Measurements from ENCODE around the gene CSNK1G2.

The CSNK1G2 gene

GRCh38 chr19:1902923-1903322 lies 38.0 kb upstream of the CSNK1G2 start:
- H2AFZ ChIP-seq (ENCODE audit: insufficient read depth, low read length, poor library complexity): no peak overlapping the region
- WGBS (ENCODE audit: extremely low coverage, insufficient coverage, insufficient read length): no CpG with 5 or more reads among the region's 6 CpGs

GRCh38 chr19:1904860-1905109 lies 36.2 kb upstream of the CSNK1G2 start:
- Histone ChIP-seq H3K27ac (ENCODE audit: low read depth, low read length) (peak overlapping the region; percentile 99), H2BK120ac (ENCODE audit: insufficient read depth, low read length, poor library complexity) (peak overlapping the region; percentile 99), H3K79me1 (ENCODE audit: low read length) (peaks cover 26% of the 10 kb centered on the region), H3K4ac (ENCODE audit: low read depth, low read length) (peak overlapping the region; percentile 90), H4K8ac (ENCODE audit: low read depth, low read length) (peak overlapping the region; percentile 95), H3K79me2 (ENCODE audit: control insufficient read depth, insufficient read depth, low read length, poor library complexity) (peaks cover 27% of the 10 kb centered on the region), H2AK5ac (ENCODE audit: low read length) (peak overlapping the region; percentile 65), H4K91ac (ENCODE audit: low read depth, low read length) (peak overlapping the region; percentile 100), H3K4me3 (ENCODE audit: low read depth, low read length) (peak overlapping the region; percentile 25), H3K14ac (ENCODE audit: low read length) (peak overlapping the region; percentile 94), H3K36me3 (ENCODE audit: control insufficient read depth in 1 of 2, insufficient read depth in 2 of 2, low read length in 2 of 2) (peaks cover 10 to 18% of the 10 kb centered on the region in 2 experiments), H2BK5ac (ENCODE audit: low read depth, low read length, poor library complexity) (peak overlapping the region; percentile 99), H3K27me3 (ENCODE audit: insufficient read depth, low read length) (no peaks in the 10 kb centered on the region), H2AFZ (ENCODE audit: insufficient read depth, low read length, poor library complexity) (peak overlapping the region; percentile 92), H3K18ac (ENCODE audit: low read length) (peak overlapping the region; percentile 97), H2BK12ac (ENCODE audit: low read length) (peak overlapping the region; percentile 97), H3K4me2 (ENCODE audit: low read length) (peak overlapping the region; percentile 75), H3K9ac (ENCODE audit: low read length) (peak overlapping the region; percentile 16), H3K23ac (ENCODE audit: low read length) (no peak overlapping the region), H3K4me1 (ENCODE audit: control insufficient read depth in 1 of 2, insufficient read depth in 2 of 2, low read length in 2 of 2) (peaks cover 36 to 42% of the 10 kb centered on the region in 2 experiments), H4K12ac (ENCODE audit: low read depth, low read length) (peak overlapping the region; percentile 99), H3K9me3 (ENCODE audit: insufficient read depth, low read depth, low read length) (no peaks in the 10 kb centered on the region)
- WGBS (ENCODE audit: extremely low coverage, insufficient coverage, insufficient read length): no CpG with 5 or more reads among the region's 8 CpGs
- DNase-seq: no peak

More at GRCh38 chr19:1902923-1903322, 38.0 kb upstream of the CSNK1G2 start:
- Histone ChIP-seq H3K23ac (ENCODE audit: low read length) (no peak overlapping the region), H3K4me1 (ENCODE audit: control insufficient read depth in 1 of 2, insufficient read depth in 2 of 2, low read length in 2 of 2) (peaks cover 28 to 32% of the 10 kb centered on the region in 2 experiments), H2AK5ac (ENCODE audit: low read length) (peak overlapping the region; percentile 82), H3K27ac (ENCODE audit: low read depth, low read length) (peak overlapping the region; percentile 40), H4K8ac (ENCODE audit: low read depth, low read length) (no peak overlapping the region), H4K91ac (ENCODE audit: low read depth, low read length) (peak overlapping the region; percentile 8), H3K9ac (ENCODE audit: low read length) (no peak overlapping the region), H3K79me2 (ENCODE audit: control insufficient read depth, insufficient read depth, low read length, poor library complexity) (peaks cover 14% of the 10 kb centered on the region), H4K12ac (ENCODE audit: low read depth, low read length) (no peak overlapping the region), H2BK5ac (ENCODE audit: low read depth, low read length, poor library complexity) (no peak overlapping the region), H3K79me1 (ENCODE audit: low read length) (peaks cover 26% of the 10 kb centered on the region), H3K4ac (ENCODE audit: low read depth, low read length) (no peak overlapping the region), H3K27me3 (ENCODE audit: insufficient read depth, low read length) (no peaks in the 10 kb centered on the region), H3K18ac (ENCODE audit: low read length) (peak overlapping the region; percentile 79), H3K9me3 (ENCODE audit: insufficient read depth, low read depth, low read length) (no peaks in the 10 kb centered on the region), H2BK120ac (ENCODE audit: insufficient read depth, low read length, poor library complexity) (peak overlapping the region; percentile 29), H3K36me3 (ENCODE audit: control insufficient read depth in 1 of 2, insufficient read depth in 2 of 2, low read length in 2 of 2) (peaks cover under 1 to 7% of the 10 kb centered on the region in 2 experiments), H3K4me2 (ENCODE audit: low read length) (no peak overlapping the region), H2BK12ac (ENCODE audit: low read length) (peak overlapping the region; percentile 63), H3K4me3 (ENCODE audit: low read depth, low read length) (no peak overlapping the region), H3K14ac (ENCODE audit: low read length) (peak overlapping the region; percentile 9)
- peak; percentile 90 to 93 for DNase-seq

GRCh38 chr19:1905110-1905862 lies 35.7 kb upstream of the CSNK1G2 start, which contains the start of the genes ADAT3 and SCAMP4:
Gene ADAT3, plus strand, starts transcription at chr19:1905399. Its CDS starts 6,649 bp downstream, at chr19:1912048.
Gene SCAMP4, plus strand, starts transcription at chr19:1905399. Its CDS starts 9,621 bp downstream, at chr19:1915020.
- DNase-seq: peak; percentile 99 to 100
- no peaks in the 10 kb centered on the region for H3K9me3 ChIP-seq (ENCODE audit: insufficient read depth, low read depth, low read length)
- peak within 1 kb of the TSS; percentile 99 for H2BK5ac ChIP-seq (ENCODE audit: low read depth, low read length, poor library complexity)
- H2BK120ac ChIP-seq (ENCODE audit: insufficient read depth, low read length, poor library complexity): peak within 1 kb of the TSS; percentile 99
- H3K79me1 ChIP-seq (ENCODE audit: low read length): peaks cover 26% of the 10 kb centered on the region
- peaks cover 10 to 21% of the 10 kb centered on the region in 2 experiments for H3K36me3 ChIP-seq (ENCODE audit: control insufficient read depth in 1 of 2, insufficient read depth in 2 of 2, low read length in 2 of 2)
- H3K23ac ChIP-seq (ENCODE audit: low read length): no peak within 1 kb of the TSS
- peak within 1 kb of the TSS; percentile 94 for H3K14ac ChIP-seq (ENCODE audit: low read length)
- H3K4me2 ChIP-seq (ENCODE audit: low read length): peak within 1 kb of the TSS; percentile 75
- H4K91ac ChIP-seq (ENCODE audit: low read depth, low read length): peak within 1 kb of the TSS; percentile 100
- H3K9ac ChIP-seq (ENCODE audit: low read length): peak within 1 kb of the TSS; percentile 90
- peaks cover 36 to 46% of the 10 kb centered on the region in 2 experiments for H3K4me1 ChIP-seq (ENCODE audit: control insufficient read depth in 1 of 2, insufficient read depth in 2 of 2, low read length in 2 of 2)
- peak within 1 kb of the TSS; percentile 95 for H4K8ac ChIP-seq (ENCODE audit: low read depth, low read length)
- H3K18ac ChIP-seq (ENCODE audit: low read length): peak within 1 kb of the TSS; percentile 97
- H3K27ac ChIP-seq (ENCODE audit: low read depth, low read length): peak within 1 kb of the TSS; percentile 99
- H3K79me2 ChIP-seq (ENCODE audit: control insufficient read depth, insufficient read depth, low read length, poor library complexity): peaks cover 31% of the 10 kb centered on the region
- peak within 1 kb of the TSS; percentile 96 for H3K4ac ChIP-seq (ENCODE audit: low read depth, low read length)
- no peaks in the 10 kb centered on the region for H3K27me3 ChIP-seq (ENCODE audit: insufficient read depth, low read length)
- peak within 1 kb of the TSS; percentile 92 for H2AFZ ChIP-seq (ENCODE audit: insufficient read depth, low read length, poor library complexity)
- WGBS (ENCODE audit: extremely low coverage, insufficient coverage, insufficient read length): no CpG with 5 or more reads among the region's 92 CpGs
- H3K4me3 ChIP-seq (ENCODE audit: low read depth, low read length): peak within 1 kb of the TSS; percentile 87
- H2BK12ac ChIP-seq (ENCODE audit: low read length): peak within 1 kb of the TSS; percentile 97
- peak within 1 kb of the TSS; percentile 91 for H2AK5ac ChIP-seq (ENCODE audit: low read length)
- peak within 1 kb of the TSS; percentile 99 for H4K12ac ChIP-seq (ENCODE audit: low read depth, low read length)

- H4K91ac ChIP-seq (ENCODE audit: low read depth, low read length): peak overlapping the region; percentile 90
- peak overlapping the region; percentile 63 for H2BK12ac ChIP-seq (ENCODE audit: low read length)
- H3K27ac ChIP-seq (ENCODE audit: low read depth, low read length): peak overlapping the region; percentile 87
- peak overlapping the region; percentile 90 for H3K9ac ChIP-seq (ENCODE audit: low read length)
- peaks cover 36 to 46% of the 10 kb centered on the region in 2 experiments for H3K4me1 ChIP-seq (ENCODE audit: control insufficient read depth in 1 of 2, insufficient read depth in 2 of 2, low read length in 2 of 2)
- peak overlapping the region; percentile 91 for H2AK5ac ChIP-seq (ENCODE audit: low read length)
- no peak for DNase-seq
- H2BK120ac ChIP-seq (ENCODE audit: insufficient read depth, low read length, poor library complexity): peak overlapping the region; percentile 35
- no peaks in the 10 kb centered on the region for H3K9me3 ChIP-seq (ENCODE audit: insufficient read depth, low read depth, low read length)
- H3K4ac ChIP-seq (ENCODE audit: low read depth, low read length): peak overlapping the region; percentile 96
- H3K18ac ChIP-seq (ENCODE audit: low read length): peak overlapping the region; percentile 89
- H3K36me3 ChIP-seq (ENCODE audit: control insufficient read depth in 1 of 2, insufficient read depth in 2 of 2, low read length in 2 of 2): peaks cover 10 to 21% of the 10 kb centered on the region in 2 experiments
- peak overlapping the region; percentile 72 for H4K12ac ChIP-seq (ENCODE audit: low read depth, low read length)
- peak overlapping the region; percentile 92 for H4K8ac ChIP-seq (ENCODE audit: low read depth, low read length)
- peak overlapping the region; percentile 90 for H3K14ac ChIP-seq (ENCODE audit: low read length)
- peak overlapping the region; percentile 86 for H2BK5ac ChIP-seq (ENCODE audit: low read depth, low read length, poor library complexity)
- peak overlapping the region; percentile 87 for H3K4me3 ChIP-seq (ENCODE audit: low read depth, low read length)
- H3K27me3 ChIP-seq (ENCODE audit: insufficient read depth, low read length): no peaks in the 10 kb centered on the region
- H3K79me2 ChIP-seq (ENCODE audit: control insufficient read depth, insufficient read depth, low read length, poor library complexity): peaks cover 31% of the 10 kb centered on the region
- peak overlapping the region; percentile 75 for H3K4me2 ChIP-seq (ENCODE audit: low read length)
- no peak overlapping the region for H3K23ac ChIP-seq (ENCODE audit: low read length)
- H2AFZ ChIP-seq (ENCODE audit: insufficient read depth, low read length, poor library complexity): no peak overlapping the region
- no CpG with 5 or more reads among the region's 15 CpGs for WGBS (ENCODE audit: extremely low coverage, insufficient coverage, insufficient read length)
- H3K79me1 ChIP-seq (ENCODE audit: low read length): peaks cover 26% of the 10 kb centered on the region
Measured at GRCh38 chr19:1905863-1906375, 35.1 kb upstream of the CSNK1G2 start.
